GM21786 (cell line): ENCODE results near the gene KIAA2012.
A peak's percentile ranks its signal among the peaks of the same experiment; 100 is the strongest.
"Not testable (repeated sequence)": the region's sequence is repeated elsewhere in the genome, so short reads cannot be mapped to it uniquely, and the experiment has no call there.

Source experiments
- ATAC-seq: cut with Tn5 transposase; IDR thresholded peaks from one replicate; pipeline ENCODE4 v1.9.1; 2021; ENCODE audit not compliant: unreplicated experiment

Gene KIAA2012

DNA sequence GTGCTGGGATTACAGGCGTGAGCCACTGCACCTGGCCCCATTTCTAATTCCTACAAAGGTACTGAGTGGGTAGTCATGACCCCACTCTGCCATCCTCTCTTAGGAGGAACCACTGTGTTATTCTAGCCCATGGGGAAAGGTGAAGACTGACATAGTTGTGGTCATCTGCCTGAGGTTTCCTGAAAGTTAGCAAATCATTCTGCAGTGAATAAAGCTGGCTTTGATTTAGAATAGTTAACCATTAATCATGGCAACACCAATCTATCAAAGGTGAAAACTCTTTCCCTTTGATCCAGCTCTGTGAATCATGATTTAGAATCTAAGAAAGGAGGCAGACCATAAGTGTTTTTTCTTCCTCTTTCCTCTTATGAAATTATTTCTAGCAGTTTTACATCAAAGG lies 114.5 kb downstream of the KIAA2012 start:
- no peak for ATAC-seq

GRCh38 chr2:202193305-202193704 lies 120.2 kb downstream of the KIAA2012 start:
- ATAC-seq, result no peak

DNA sequence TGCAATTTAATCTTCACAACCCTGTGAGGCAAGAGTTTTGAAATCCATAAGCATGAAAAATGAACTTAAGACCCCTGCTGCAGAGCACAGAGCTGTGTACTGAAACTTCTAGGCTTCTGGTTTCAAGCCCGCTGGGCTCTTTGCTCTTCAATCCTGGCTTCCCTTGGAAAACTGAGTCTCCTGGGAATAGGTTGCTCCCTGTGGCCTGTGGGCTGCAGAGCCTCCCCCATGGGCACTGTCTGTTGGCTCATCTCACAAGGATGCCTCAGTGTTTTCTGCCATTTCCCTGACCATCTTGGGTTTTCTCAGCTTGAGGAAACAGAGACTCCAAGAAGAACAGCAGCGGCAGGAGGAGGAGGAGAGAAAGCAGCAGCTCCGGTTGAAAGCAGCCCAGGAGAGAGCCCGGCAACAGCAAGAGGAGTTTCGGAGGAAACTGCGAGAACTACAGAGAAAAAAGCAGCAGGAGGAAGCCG lies 120.9 kb downstream of the KIAA2012 start:
- ATAC-seq, result no peak

GRCh38 chr2:202194418-202194817 lies 121.4 kb downstream of the KIAA2012 start:
- ATAC-seq, result no peak

DNA sequence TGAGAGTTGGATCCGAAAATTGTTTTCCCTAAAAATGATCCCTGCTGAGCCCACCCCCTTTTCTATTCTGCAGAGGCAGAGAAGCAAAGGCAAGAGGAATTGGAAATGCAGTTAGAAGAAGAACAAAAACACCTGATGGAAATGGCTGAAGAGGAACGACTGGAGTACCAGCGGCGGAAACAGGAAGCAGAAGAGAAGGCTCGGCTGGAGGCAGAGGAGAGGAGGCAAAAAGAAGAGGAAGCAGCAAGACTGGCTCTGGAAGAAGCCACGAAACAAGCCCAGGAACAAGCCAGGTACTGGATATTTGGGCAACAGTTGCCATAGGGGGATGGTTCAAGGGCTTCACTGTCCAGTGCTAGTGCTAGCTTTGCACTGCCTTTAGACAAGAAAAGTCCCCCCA lies 123.7 kb downstream of the KIAA2012 start:
- ATAC-seq, result no peak

GRCh38 chr2:202201220-202202160 lies 128.4 kb downstream of the KIAA2012 start:
- no peak for ATAC-seq

DNA sequence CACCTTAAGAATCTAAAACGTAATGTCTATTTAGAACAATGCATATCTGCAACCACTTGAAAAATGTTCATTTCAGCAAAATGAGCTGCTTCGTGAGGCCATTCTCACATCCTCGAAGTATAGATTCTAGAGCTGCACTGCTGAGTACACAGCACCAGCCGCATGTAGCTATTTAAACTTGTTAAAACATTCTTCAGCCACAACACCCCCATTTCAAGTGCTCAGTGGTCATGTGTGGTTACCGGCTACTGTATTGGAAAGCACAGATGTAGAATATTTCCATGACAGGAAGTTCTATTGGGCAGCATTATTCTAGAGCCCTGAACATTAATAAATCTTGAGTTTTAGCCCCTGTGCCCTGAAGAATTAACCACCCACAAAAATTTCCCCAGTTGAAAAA lies 130.3 kb downstream of the KIAA2012 start:
- no peak for ATAC-seq

DNA sequence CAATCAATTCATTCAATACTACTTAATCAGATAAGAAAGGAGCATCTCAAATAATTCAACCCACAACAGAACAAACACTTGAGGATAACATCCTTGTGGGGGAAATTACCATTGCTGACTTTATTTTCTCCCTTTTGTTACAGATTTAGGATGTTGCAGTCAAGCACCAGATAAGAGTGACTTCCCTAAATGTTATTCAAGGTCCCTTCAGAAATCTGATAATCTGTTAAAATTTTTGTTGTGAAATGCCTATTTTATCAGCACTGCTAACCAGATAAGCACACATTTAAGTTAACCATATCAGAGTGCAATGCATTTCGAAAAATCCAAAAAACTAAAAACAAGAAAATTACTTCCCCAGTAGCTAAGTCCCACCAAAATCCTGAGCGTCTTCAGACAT lies 131.8 kb downstream of the KIAA2012 start:
- no peak for ATAC-seq

DNA sequence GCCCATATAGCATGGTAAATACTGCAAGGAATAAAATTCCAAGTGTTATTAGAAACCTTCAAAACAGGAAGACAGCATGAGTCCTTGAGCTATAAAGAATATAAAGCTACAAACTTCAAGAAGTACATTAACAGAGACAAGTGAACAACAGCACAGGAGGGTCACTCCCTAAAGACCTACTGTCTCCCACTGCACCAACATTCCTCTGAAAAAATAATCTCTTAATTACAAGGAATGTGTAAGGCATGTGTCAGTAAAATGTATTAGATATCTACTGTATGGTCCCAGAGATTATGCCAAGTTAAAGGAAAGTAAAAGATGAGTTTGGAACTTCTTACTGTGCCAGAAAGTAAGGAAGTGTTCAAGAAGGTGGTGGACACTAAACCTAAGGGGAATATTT lies 135.5 kb downstream of the KIAA2012 start:
- no peak for ATAC-seq

- ATAC-seq, result no peak
Observed at GRCh38 chr2:202215179-202215578, 142.1 kb downstream of the KIAA2012 start.

DNA sequence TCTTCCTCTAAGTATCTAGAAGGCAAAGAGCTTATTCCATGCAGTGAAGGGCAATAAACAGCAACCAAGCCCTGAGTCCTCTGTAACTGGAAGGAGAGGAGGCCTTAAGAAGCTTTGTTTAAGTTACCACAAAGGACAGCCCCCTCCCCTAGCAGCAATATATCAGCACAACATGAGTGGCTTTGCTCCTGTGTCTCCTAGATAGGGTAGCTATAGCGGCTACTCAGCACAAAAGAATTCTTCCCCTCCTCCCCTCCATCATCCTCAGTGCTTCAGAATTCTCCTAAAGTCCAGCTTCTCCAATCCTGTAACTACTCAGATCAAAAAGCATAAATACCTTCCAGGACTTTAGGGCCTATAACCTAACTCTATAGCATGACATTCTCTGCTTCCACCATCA lies 148.8 kb downstream of the KIAA2012 start:
- ATAC-seq, result no peak

- ATAC-seq, result peak; percentile 39
Observed at GRCh38 chr2:202237787-202238233, 164.8 kb downstream of the KIAA2012 start.

GRCh38 chr2:202238234-202239197 lies 165.5 kb downstream of the KIAA2012 start, which contains the start of gene SUMO1:
TSS of gene SUMO1 (minus strand) at chr2:202238597. CDS start at chr2:202238451, 146 bp downstream.
- peak; percentile 97 for ATAC-seq

- not testable (repeated sequence) for ATAC-seq
Observed at GRCh38 chr2:202247710-202248109, 174.7 kb downstream of the KIAA2012 start.

- no peak for ATAC-seq
Observed at GRCh38 chr2:202249521-202250253, 176.6 kb downstream of the KIAA2012 start.

DNA sequence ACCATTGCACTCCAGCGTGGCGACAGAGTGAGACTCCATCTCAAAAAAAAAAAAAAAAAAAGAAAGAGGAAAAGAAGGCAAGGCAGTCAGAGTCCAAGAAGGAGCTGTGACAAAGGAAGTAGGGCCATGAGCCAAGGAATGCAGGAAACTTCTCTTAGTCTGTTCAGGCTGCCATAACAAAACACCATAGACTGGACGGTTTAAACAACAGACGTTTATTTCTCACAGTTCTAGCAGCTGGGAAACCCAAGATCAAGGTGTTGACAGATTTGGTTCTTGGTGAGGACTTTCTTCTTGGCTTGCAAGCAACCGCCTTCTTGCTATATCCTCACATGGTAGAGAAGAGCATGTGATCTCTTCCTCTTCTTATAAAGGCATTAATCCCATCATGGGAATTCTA lies 178.4 kb downstream of the KIAA2012 start:
- no peak for ATAC-seq
